ENCODE measurements around the gene ETFBKMT.
"Not testable (repeated sequence)": the region's sequence is repeated elsewhere in the genome, so short reads cannot be mapped to it uniquely, and the experiment has no call there.

ETFBKMT gene

DNA sequence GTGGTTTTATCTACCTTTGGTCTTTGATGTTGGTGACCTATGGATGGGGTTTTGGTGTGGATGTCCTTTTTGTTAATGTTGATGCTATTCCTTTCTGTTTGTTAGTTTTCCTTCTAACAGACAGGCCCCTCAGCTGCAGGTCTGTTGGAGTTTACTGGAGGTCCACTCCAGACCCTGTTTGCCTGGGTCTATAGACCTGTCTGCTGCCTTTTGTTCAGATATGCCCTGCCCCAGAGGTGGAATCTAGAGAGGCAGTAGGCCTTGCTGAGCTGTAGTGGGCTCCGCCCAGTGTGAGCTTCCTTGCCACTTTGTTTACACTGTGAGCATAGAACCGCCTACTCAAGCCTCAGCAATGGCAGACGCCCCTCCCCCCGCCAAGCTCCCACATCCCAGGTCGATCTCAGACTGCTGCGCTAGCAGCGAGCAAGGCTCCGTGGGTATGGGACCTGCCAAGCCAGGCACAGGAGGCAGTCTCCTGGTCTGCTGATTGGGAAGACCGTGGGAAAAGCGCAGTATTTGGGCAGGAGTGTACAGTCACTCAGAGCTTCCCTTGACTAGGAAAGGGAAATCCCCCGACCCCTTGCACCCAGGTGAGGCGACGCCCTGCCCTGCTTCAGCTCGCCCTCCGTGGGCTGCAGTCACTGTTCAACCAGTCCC lies 59.2 kb downstream of the ETFBKMT start:
- DNase-seq (ENCODE audit: low spot score) = not testable (repeated sequence)

DNA sequence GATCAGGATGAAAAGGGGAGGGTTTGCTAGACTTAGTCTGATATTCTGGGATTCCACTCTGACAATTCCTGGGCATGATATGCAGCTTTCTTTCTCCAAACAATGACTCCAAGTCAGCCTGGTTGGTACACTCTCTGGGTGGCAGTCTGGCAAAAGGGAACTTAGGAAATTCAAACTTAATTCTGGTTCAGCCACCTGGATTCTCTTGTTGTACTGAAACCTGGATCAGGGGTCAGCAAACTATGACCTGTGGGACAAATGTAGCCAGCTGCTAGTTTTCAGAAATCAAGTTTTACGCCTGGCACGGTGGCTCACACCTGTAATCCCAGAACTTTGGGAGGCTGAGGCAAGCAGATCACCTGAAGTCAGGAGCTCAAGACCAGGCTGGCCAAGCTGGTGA lies 63.1 kb downstream of the ETFBKMT start:
- no peak for DNase-seq (ENCODE audit: low spot score)

Measured in activated CD4-positive, alpha-beta T cell treated with anti-CD3 and anti-CD28 coated beads, Interleukin-2, Interleukin-4, amounts not matched to agents 100 ng/mL and 50 ng/mL, durations not matched to agents 16 hours and 8 hours (primary cell).